WTC11 (cell line): Measurements from ENCODE around the gene NUDT8. TPM values are rescaled to one million over a fixed set of nuclear protein-coding genes. Genes with fewer than 3 reads are reported as not detected.

ENCODE experiments used
- ATAC-seq: fragments of 200-7000 bp; cut with Tn5 transposase; 2 replicates; pipeline ENCODE4 v1.10.0; 2021; ENCODE audit warnings: mild to moderate bottlenecking, moderate library complexity
- CTCF ChIA-PET: fragments of 300-600 bp; sonication (Branson Sonifier 250); formaldehyde crosslinking; loops from one replicate; lab custom pipeline; 2021; ENCODE audit warnings: antibody characterized with exemption; lab: Charles Lee
- POLR2A ChIA-PET: fragments of 350-600 bp; sonication (Branson Sonifier 250); formaldehyde crosslinking; loops from one replicate; lab custom pipeline; 2021; ENCODE audit warnings: antibody characterized with exemption; lab: Charles Lee
- DNase-seq: peaks from one replicate; pipeline ENCODE4 v3.0.0; 2021; ENCODE audit warnings: low spot score
- H3K27ac Mint-ChIP-seq: 2 replicates; pipeline ENCODE4 v1.8.0; 2021; ENCODE audit warnings: mixed read lengths
- H3K27me3 Mint-ChIP-seq: 2 replicates; pipeline ENCODE4 v1.8.0; 2021; ENCODE audit warnings: low read depth, mild to moderate bottlenecking, moderate library complexity, mixed read lengths
- H3K36me3 Mint-ChIP-seq: 2 replicates; pipeline ENCODE4 v1.8.0; 2021; ENCODE audit warnings: mixed read lengths
- H3K4me1 Mint-ChIP-seq: 2 replicates; pipeline ENCODE4 v1.8.0; 2022; ENCODE audit warnings: mixed read lengths
- H3K4me3 Mint-ChIP-seq: 2 replicates; pipeline ENCODE4 v1.8.0; 2021; ENCODE audit warnings: mild to moderate bottlenecking, moderate library complexity, mixed read lengths
- H3K9me3 Mint-ChIP-seq: 2 replicates; pipeline ENCODE4 v1.8.0; 2021; ENCODE audit warnings: mixed read lengths
- CREB1 ChIP-seq: sonication (generic); formaldehyde crosslinking; IDR thresholded peaks from 2 replicates; pipeline ENCODE4 v1.8.0; 2023; ENCODE audit warnings: mild to moderate bottlenecking, missing genetic modification reagents
- MYBL2 ChIP-seq: sonication (generic); formaldehyde crosslinking; IDR thresholded peaks from 2 replicates; pipeline ENCODE4 v1.8.1; 2023; ENCODE audit warnings: mild to moderate bottlenecking, moderate library complexity, missing genetic modification reagents
- PRRX2 ChIP-seq: fragments of 250-450 bp; sonication (Bioruptor Pico); IDR thresholded peaks from 2 replicates; pipeline ENCODE4 v1.8.0; 2021; ENCODE audit warnings: mild to moderate bottlenecking
- ZNF232 ChIP-seq: sonication (generic); formaldehyde crosslinking; IDR thresholded peaks from 2 replicates; pipeline ENCODE4 v1.8.0; 2022; ENCODE audit warnings: mild to moderate bottlenecking, missing genetic modification reagents
- ZNF423 ChIP-seq: fragments of 250-450 bp; sonication (Bioruptor Pico); IDR thresholded peaks from 2 replicates; pipeline ENCODE4 v2.1.2; 2022; ENCODE audit warnings: mild to moderate bottlenecking, moderate library complexity
- ZNF671 ChIP-seq: fragments of 250-450 bp; sonication (Bioruptor Pico); IDR thresholded peaks from 2 replicates; pipeline ENCODE4 v1.8.0; 2021; ENCODE audit warnings: mild to moderate bottlenecking
- total RNA-seq: library from RNA; stranded (reverse); gene quantifications from 3 replicates; pipeline ENCODE4 v1.2.3, GENCODE V29; 2021
- TF ChIP-seq, protein P1 (sequence below): sonication (generic); formaldehyde crosslinking; IDR thresholded peaks from 2 replicates; pipeline ENCODE4 v1.8.1; 2023; ENCODE audit warnings: mild to moderate bottlenecking, moderate library complexity, missing genetic modification reagents
- TF ChIP-seq, protein P2 (sequence below): sonication (generic); formaldehyde crosslinking; IDR thresholded peaks from 2 replicates; pipeline ENCODE4 v1.8.0; 2023; ENCODE audit warnings: missing genetic modification reagents, mild to moderate bottlenecking, borderline replicate concordance
- TF ChIP-seq, protein P3 (sequence below): fragments of 250-450 bp; sonication (Bioruptor Pico); IDR thresholded peaks from 2 replicates; pipeline ENCODE4 v1.9.0; 2021; ENCODE audit warnings: mild to moderate bottlenecking
- TF ChIP-seq, protein P4 (sequence below): sonication (generic); formaldehyde crosslinking; IDR thresholded peaks from 2 replicates; pipeline ENCODE4 v1.8.0; 2022; ENCODE audit warnings: missing genetic modification reagents

NUDT8 gene
- total RNA-seq, 1 experiment from 2014 or later: 8.3 TPM

DNA sequence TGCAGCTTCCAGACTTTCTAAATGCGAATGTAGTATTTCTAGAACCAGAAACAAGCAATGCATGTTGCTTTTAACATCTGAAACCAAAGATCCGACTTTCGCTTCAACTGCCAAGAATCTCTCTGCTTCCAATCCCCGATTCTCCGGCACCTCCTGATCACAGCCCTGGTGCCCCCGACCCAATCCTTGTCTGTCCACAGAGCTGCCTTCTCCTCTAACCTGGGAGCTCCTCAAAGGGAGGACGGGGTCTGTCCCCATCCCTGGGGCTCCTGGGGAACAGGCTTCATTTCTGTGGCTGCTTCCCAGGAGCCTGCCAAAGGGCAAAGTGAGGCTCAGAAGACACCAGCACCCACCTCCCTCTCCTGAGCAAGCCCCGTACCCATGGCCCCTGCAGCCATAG, 44.2 kb upstream of the NUDT8 start (continued):
- TF ChIP-seq, protein P1, sequence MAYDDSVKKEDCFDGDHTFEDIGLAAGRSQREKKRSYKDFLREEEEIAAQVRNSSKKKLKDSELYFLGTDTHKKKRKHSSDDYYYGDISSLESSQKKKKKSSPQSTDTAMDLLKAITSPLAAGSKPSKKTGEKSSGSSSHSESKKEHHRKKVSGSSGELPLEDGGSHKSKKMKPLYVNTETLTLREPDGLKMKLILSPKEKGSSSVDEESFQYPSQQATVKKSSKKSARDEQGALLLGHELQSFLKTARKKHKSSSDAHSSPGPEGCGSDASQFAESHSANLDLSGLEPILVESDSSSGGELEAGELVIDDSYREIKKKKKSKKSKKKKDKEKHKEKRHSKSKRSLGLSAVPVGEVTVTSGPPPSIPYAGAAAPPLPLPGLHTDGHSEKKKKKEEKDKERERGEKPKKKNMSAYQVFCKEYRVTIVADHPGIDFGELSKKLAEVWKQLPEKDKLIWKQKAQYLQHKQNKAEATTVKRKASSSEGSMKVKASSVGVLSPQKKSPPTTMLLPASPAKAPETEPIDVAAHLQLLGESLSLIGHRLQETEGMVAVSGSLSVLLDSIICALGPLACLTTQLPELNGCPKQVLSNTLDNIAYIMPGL (CRISPR knock-in tag): no peak
- no peak for TF ChIP-seq CREB1 (CRISPR knock-in tag)
- no peak for TF ChIP-seq ZNF423 (CRISPR knock-in tag)

DNA sequence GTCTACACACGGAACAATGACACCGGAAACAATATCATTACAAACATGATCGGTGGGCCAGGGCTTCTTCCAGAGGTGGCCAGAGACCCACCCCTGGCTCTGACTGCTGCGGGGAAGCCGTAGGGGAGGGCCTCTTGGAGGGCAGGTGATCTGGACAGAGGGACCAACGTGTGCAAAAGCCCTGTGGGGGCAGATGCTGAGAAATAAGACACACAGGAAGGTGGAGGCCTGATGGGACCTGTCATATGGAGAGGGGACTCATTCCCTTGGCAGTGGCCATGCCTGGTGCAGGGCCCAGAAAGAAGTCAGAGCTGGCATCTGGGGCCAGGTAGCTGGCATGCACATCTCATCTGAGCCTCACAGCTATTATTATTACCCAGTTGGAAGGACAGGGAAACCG, 43.6 kb upstream of the NUDT8 start:
- H3K4me1 Mint-ChIP-seq: peaks cover 20% of the 10 kb centered on the region
- ChIA-PET POLR2A (no interaction called here), CTCF (interaction anchor here (1.3 to 4.8 kb wide), 3 partner anchors 14 to 43 kb away, joined by 3 to 18 read pairs (median 10); partner anchors contain the start of gene NUDT8)
- H3K9me3 Mint-ChIP-seq: peaks cover 7% of the 10 kb centered on the region
- H3K27me3 Mint-ChIP-seq: no peaks in the 10 kb centered on the region; the same call in 1 of the 2 replicates
- TF ChIP-seq, protein P2, sequence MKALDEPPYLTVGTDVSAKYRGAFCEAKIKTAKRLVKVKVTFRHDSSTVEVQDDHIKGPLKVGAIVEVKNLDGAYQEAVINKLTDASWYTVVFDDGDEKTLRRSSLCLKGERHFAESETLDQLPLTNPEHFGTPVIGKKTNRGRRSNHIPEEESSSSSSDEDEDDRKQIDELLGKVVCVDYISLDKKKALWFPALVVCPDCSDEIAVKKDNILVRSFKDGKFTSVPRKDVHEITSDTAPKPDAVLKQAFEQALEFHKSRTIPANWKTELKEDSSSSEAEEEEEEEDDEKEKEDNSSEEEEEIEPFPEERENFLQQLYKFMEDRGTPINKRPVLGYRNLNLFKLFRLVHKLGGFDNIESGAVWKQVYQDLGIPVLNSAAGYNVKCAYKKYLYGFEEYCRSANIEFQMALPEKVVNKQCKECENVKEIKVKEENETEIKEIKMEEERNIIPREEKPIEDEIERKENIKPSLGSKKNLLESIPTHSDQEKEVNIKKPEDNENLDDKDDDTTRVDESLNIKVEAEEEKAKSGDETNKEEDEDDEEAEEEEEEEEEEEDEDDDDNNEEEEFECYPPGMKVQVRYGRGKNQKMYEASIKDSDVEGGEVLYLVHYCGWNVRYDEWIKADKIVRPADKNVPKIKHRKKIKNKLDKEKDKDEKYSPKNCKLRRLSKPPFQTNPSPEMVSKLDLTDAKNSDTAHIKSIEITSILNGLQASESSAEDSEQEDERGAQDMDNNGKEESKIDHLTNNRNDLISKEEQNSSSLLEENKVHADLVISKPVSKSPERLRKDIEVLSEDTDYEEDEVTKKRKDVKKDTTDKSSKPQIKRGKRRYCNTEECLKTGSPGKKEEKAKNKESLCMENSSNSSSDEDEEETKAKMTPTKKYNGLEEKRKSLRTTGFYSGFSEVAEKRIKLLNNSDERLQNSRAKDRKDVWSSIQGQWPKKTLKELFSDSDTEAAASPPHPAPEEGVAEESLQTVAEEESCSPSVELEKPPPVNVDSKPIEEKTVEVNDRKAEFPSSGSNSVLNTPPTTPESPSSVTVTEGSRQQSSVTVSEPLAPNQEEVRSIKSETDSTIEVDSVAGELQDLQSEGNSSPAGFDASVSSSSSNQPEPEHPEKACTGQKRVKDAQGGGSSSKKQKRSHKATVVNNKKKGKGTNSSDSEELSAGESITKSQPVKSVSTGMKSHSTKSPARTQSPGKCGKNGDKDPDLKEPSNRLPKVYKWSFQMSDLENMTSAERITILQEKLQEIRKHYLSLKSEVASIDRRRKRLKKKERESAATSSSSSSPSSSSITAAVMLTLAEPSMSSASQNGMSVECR (CRISPR knock-in tag): no peak
- no peak for TF ChIP-seq MYBL2 (CRISPR knock-in tag)
- no peak for TF ChIP-seq ZNF671 (CRISPR knock-in tag)
- TF ChIP-seq PRRX2: no peak
- TF ChIP-seq ZNF232 (CRISPR knock-in tag): no peak
- no peak overlapping the region for H3K4me3 Mint-ChIP-seq
- no peak overlapping the region; the same call in 1 of the 2 replicates for H3K27ac Mint-ChIP-seq
- peaks cover 3% of the 10 kb centered on the region; the same call in 1 of the 2 replicates for H3K36me3 Mint-ChIP-seq
- DNase-seq (no peak), ATAC-seq (no peak)

DNA sequence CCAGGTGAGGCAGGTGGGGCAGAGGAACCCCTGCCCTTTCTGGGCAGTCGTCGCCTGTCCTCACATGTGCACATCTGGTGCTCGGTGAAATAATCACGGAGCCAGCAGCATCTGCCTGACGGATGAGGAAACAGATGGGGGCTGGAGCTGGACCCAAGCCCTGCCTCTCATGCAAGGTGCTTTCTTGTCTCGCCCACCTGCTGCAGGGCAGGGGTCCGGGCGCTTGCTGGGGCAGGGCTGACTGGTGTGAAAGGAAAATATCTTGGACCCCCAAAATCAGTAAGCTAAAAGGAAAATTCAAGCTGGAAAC, 41.4 kb upstream of the NUDT8 start:
- H3K36me3 Mint-ChIP-seq: peaks cover 3% of the 10 kb centered on the region; the same call in 1 of the 2 replicates
- H3K27me3 Mint-ChIP-seq: no peaks in the 10 kb centered on the region; the same call in 1 of the 2 replicates
- no peak for ATAC-seq
- no peak overlapping the region for H3K27ac Mint-ChIP-seq
- TF ChIP-seq, protein P3, sequence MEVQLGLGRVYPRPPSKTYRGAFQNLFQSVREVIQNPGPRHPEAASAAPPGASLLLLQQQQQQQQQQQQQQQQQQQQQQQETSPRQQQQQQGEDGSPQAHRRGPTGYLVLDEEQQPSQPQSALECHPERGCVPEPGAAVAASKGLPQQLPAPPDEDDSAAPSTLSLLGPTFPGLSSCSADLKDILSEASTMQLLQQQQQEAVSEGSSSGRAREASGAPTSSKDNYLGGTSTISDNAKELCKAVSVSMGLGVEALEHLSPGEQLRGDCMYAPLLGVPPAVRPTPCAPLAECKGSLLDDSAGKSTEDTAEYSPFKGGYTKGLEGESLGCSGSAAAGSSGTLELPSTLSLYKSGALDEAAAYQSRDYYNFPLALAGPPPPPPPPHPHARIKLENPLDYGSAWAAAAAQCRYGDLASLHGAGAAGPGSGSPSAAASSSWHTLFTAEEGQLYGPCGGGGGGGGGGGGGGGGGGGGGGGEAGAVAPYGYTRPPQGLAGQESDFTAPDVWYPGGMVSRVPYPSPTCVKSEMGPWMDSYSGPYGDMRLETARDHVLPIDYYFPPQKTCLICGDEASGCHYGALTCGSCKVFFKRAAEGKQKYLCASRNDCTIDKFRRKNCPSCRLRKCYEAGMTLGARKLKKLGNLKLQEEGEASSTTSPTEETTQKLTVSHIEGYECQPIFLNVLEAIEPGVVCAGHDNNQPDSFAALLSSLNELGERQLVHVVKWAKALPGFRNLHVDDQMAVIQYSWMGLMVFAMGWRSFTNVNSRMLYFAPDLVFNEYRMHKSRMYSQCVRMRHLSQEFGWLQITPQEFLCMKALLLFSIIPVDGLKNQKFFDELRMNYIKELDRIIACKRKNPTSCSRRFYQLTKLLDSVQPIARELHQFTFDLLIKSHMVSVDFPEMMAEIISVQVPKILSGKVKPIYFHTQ (CRISPR knock-in tag): no peak
- TF ChIP-seq, protein P4, sequence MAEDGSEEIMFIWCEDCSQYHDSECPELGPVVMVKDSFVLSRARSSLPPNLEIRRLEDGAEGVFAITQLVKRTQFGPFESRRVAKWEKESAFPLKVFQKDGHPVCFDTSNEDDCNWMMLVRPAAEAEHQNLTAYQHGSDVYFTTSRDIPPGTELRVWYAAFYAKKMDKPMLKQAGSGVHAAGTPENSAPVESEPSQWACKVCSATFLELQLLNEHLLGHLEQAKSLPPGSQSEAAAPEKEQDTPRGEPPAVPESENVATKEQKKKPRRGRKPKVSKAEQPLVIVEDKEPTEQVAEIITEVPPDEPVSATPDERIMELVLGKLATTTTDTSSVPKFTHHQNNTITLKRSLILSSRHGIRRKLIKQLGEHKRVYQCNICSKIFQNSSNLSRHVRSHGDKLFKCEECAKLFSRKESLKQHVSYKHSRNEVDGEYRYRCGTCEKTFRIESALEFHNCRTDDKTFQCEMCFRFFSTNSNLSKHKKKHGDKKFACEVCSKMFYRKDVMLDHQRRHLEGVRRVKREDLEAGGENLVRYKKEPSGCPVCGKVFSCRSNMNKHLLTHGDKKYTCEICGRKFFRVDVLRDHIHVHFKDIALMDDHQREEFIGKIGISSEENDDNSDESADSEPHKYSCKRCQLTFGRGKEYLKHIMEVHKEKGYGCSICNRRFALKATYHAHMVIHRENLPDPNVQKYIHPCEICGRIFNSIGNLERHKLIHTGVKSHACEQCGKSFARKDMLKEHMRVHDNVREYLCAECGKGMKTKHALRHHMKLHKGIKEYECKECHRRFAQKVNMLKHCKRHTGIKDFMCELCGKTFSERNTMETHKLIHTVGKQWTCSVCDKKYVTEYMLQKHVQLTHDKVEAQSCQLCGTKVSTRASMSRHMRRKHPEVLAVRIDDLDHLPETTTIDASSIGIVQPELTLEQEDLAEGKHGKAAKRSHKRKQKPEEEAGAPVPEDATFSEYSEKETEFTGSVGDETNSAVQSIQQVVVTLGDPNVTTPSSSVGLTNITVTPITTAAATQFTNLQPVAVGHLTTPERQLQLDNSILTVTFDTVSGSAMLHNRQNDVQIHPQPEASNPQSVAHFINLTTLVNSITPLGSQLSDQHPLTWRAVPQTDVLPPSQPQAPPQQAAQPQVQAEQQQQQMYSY (CRISPR knock-in tag): peak; percentile 5; the same call in 1 of the 2 replicates
- H3K9me3 Mint-ChIP-seq: peaks cover 2% of the 10 kb centered on the region
- H3K4me1 Mint-ChIP-seq: peaks cover 20% of the 10 kb centered on the region
- POLR2A ChIA-PET: interaction anchor here (0.7 kb wide), 1 partner anchor 43 kb away, joined by 3 read pairs; no protein-coding TSS in a partner anchor
- H3K4me3 Mint-ChIP-seq: no peak overlapping the region
- CTCF ChIA-PET: interaction anchor here (0.7 to 4.8 kb wide), 2 partner anchors 24 to 41 kb away, joined by 3 to 18 read pairs; partner anchors contain the start of gene NUDT8
- DNase-seq: no peak
